GM12878 (cell line): Measurements from ENCODE around the gene COL16A1.

Source experiments
- MYC ChIP-seq: IDR thresholded peaks from 2 replicates; pipeline ENCODE4 v1.6.1; 2011; ENCODE audit warnings: mild to moderate bottlenecking, low read length, moderate library complexity, inconsistent platforms; ENCODE audit not compliant: insufficient read depth, insufficient replicate concordance, insufficient read length, severe bottlenecking
- POLR2AphosphoS5 ChIP-seq: IDR thresholded peaks from 2 replicates; pipeline ENCODE4 v1.6.1; 2011; ENCODE audit warnings: mild to moderate bottlenecking, low read length, inconsistent platforms

DNA sequence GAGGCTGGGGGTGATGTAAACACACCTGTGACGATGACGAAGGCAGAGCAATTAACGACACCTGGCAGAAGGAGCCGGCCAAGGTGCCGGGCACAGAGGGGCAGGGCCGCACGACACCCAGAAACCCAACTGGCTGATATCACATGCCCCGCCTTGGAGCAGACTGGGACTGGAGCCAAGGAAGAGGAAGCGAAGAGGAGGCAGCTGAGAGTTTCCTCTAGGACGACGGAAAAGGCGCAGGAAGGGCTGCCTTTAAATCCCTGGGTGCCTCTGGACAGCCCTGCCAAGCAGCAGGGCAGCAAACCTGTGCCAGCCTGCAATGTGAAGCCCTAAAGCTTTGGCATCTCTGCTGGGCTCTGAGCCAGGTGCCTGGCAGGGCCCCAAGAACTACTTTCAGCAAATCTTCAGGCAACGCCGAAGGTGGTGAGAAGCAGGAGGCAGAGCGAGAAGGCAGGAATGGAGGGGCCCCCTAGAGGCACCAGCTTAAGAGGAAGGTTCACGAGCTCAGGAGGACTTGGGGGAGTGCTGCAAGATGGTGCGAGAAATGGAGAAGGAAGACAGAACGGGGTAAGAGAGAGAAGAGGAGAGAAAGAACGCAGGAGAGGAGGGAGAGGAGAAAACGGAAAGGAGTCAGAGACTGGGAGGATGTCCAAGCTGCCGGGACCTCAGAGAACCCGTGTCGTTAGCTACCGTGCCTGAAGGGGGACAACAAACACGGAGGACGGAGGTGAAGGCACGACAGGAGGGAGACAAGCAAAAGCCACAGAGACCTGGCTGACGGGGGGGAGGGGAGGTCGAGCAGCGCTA is 33.8 kb downstream of the COL16A1 start:
- TF ChIP-seq MYC (no peak), POLR2AphosphoS5 (no peak)
